Type B pancreatic cell (in vitro differentiated cells): ENCODE results near the gene MAOB. TPM values are rescaled to one million over a fixed set of nuclear protein-coding genes. Genes with fewer than 3 reads are reported as not detected.

ENCODE experiments used
- DNase-seq: peaks from one replicate; pipeline ENCODE4 v3.0.0; 2021; ENCODE audit warnings: mixed read lengths; ENCODE audit not compliant: unreplicated experiment; ENCODE audit errors: extremely low spot score
- H3K27ac Mint-ChIP-seq: 2 replicates; pipeline ENCODE4 v1.8.0; 2021; ENCODE audit warnings: mild to moderate bottlenecking, mixed read lengths
- H3K27me3 Mint-ChIP-seq: 2 replicates; pipeline ENCODE4 v1.8.0; 2021; ENCODE audit warnings: mixed read lengths
- H3K36me3 Mint-ChIP-seq: 2 replicates; pipeline ENCODE4 v1.8.0; 2021; ENCODE audit warnings: mixed read lengths
- H3K4me1 Mint-ChIP-seq: one replicate; pipeline ENCODE4 v1.8.0; 2021; ENCODE audit warnings: mixed read lengths; ENCODE audit not compliant: unreplicated experiment
- H3K4me3 Mint-ChIP-seq: 2 replicates; pipeline ENCODE4 v1.8.0; 2021; ENCODE audit warnings: mild to moderate bottlenecking, mixed read lengths
- H3K9me3 Mint-ChIP-seq: 2 replicates; pipeline ENCODE4 v1.8.0; 2021; ENCODE audit warnings: mixed read lengths
- total RNA-seq: library from RNA; stranded (reverse); gene quantifications from 2 replicates; pipeline ENCODE4 v1.2.1, GENCODE V29; 2021; ENCODE audit warnings: low replicate concordance
- TF ChIP-seq, protein P1 (sequence below): fragments of 200-600 bp; sonication (generic); conservative IDR thresholded peaks from 2 replicates; pipeline ENCODE4 v1.5.0; 2021; ENCODE audit warnings: antibody characterized with exemption, mild to moderate bottlenecking

The MAOB gene
- total RNA-seq, 1 donor from 2014 or later = 20.8 TPM

DNA sequence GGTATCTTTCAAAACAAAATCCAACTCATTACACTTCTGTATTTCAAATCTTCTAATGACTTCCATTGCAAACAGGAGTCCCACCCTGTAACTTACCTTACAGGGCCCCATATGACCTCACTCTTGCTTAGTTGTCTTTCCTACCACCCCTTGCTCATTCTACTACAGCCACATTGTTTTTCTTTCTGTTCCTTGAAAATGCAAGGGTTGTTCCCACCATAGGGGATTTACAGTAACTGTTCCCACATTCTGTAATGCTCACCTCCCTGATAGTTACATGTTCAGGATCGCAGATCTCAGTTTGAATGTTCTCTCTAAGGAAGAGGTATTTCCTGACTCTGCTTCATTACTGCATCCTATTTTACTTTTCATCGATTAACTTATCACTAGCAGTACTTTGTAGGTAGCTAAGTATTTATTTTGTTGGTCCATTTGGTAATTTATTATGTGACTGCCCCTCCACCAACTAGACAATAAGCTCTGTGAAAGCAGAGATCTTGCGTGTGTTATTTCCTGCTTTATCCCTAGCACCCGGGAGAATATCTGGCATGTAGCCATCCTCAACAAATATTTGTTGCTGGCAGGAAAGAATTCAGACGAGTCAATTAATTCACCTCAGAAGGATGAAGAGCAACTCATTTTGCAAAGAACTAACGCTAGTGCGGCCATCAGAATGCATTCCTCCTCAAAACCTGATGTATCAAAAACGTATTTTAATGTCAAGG is 21.4 kb downstream of the MAOB start:
- H3K9me3 Mint-ChIP-seq = no peaks in the 10 kb centered on the region
- H3K4me1 Mint-ChIP-seq = no peaks in the 10 kb centered on the region
- TF ChIP-seq, protein P1, sequence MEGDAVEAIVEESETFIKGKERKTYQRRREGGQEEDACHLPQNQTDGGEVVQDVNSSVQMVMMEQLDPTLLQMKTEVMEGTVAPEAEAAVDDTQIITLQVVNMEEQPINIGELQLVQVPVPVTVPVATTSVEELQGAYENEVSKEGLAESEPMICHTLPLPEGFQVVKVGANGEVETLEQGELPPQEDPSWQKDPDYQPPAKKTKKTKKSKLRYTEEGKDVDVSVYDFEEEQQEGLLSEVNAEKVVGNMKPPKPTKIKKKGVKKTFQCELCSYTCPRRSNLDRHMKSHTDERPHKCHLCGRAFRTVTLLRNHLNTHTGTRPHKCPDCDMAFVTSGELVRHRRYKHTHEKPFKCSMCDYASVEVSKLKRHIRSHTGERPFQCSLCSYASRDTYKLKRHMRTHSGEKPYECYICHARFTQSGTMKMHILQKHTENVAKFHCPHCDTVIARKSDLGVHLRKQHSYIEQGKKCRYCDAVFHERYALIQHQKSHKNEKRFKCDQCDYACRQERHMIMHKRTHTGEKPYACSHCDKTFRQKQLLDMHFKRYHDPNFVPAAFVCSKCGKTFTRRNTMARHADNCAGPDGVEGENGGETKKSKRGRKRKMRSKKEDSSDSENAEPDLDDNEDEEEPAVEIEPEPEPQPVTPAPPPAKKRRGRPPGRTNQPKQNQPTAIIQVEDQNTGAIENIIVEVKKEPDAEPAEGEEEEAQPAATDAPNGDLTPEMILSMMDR = no peak
- no peak overlapping the region for H3K27ac Mint-ChIP-seq
- H3K4me3 Mint-ChIP-seq = no peak overlapping the region
- no peak for DNase-seq
- no peaks in the 10 kb centered on the region for H3K36me3 Mint-ChIP-seq
- H3K27me3 Mint-ChIP-seq = no peaks in the 10 kb centered on the region

DNA sequence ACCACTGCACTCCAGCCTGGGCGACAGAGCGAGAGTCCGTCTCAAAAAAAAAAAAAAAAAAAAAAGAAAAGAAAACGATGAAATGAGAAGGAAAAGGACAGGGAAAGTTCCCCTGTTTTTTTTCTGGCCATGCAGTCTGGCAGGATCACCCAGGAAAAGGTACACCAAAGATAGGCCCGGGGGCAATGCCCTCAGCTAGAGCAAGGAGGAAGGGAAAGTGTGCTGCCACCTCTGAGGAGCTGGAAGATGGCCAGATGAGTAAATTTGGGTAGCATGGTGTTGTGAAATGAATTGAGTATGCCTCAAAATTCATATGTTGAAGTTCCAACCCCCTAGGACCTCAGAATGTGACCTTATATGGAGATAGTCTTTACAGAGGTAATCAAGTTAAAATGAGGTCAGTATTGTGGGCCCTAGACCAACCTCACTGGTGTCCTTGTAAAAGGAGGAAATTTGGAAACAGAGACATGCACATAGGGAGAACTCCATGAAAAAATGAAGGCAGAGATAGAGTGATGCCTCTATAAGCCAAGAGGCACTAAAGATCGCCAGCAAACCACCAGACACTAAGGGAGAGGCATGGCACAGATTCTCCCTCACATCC is 28.9 kb downstream of the MAOB start:
- H3K9me3 Mint-ChIP-seq = no peaks in the 10 kb centered on the region

DNA sequence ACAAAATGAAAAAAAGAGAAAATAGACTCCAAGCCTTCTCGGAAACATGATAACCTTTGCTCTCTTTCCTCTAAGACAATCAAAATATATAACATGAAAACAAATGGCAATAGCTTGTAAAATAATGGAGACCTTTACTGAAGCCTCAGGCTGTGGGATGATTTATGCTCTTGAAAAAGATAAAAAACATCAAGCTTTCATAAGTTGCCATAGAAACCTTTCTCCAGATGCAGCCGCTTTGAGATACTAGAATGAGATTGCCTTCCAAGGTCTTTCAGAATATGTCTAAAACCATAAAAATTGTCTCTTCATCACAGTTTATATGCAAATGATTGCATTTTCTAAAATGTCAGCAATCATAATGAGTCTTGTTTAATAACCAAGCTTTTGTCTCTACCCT is 31.6 kb downstream of the MAOB start:
- H3K27me3 Mint-ChIP-seq = no peaks in the 10 kb centered on the region
- DNase-seq = no peak
- TF ChIP-seq, protein P1 = no peak
- no peak overlapping the region for H3K27ac Mint-ChIP-seq
- H3K9me3 Mint-ChIP-seq = no peaks in the 10 kb centered on the region
- no peak overlapping the region for H3K4me3 Mint-ChIP-seq
- no peaks in the 10 kb centered on the region for H3K36me3 Mint-ChIP-seq
- H3K4me1 Mint-ChIP-seq = peaks cover 4% of the 10 kb centered on the region

More for the DNA sequence above, 28.9 kb downstream of the MAOB start:
- H3K36me3 Mint-ChIP-seq = no peaks in the 10 kb centered on the region
- no peaks in the 10 kb centered on the region for H3K27me3 Mint-ChIP-seq
- no peak overlapping the region for H3K27ac Mint-ChIP-seq
- TF ChIP-seq, protein P1 = no peak
- no peak overlapping the region for H3K4me3 Mint-ChIP-seq
- DNase-seq = no peak
- H3K4me1 Mint-ChIP-seq = peaks cover 4% of the 10 kb centered on the region

DNA sequence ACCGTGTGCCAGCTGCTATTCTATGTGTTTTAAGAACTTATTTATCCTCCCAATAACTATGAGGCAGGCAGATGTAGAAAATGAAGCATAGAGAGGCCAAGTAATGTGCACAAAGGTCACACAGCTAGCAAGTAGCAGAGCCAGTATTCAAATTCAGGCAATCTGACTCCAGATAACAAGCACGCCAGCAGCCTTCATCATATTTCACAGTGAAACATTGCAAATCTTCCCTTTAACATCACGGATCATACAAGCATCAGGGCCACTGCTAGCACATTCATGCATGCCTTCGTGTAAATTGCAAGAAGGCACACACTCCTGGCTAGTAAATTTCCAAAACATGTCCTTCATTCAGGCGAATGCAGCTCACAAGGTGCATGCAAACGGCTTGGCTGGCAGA is 33.1 kb downstream of the MAOB start:
- no peak for DNase-seq
- H3K4me3 Mint-ChIP-seq = no peak overlapping the region
- no peaks in the 10 kb centered on the region for H3K27me3 Mint-ChIP-seq
- no peak overlapping the region for H3K27ac Mint-ChIP-seq
- no peaks in the 10 kb centered on the region for H3K9me3 Mint-ChIP-seq
- peaks cover 4% of the 10 kb centered on the region for H3K4me1 Mint-ChIP-seq
- H3K36me3 Mint-ChIP-seq = no peaks in the 10 kb centered on the region
- TF ChIP-seq, protein P1 = no peak

DNA sequence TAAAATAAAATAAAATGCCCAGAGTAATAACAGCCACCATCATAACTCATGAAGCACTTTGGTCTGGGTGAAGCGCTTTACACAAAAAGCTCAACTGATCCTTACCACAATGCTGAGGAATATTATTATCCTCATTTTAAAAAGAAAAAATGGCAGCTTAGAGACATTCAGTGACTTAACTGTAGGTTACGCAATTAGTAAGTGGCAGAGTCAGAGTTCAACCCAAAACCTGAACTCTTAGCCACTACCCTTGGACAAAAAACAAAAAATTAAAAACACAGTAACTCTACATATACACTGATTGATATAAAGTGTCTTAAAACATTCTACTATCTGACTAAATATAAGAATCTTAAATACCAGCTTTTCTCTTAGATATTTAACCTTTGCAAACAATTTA is 34.9 kb downstream of the MAOB start:
- TF ChIP-seq, protein P1 = no peak
- H3K4me3 Mint-ChIP-seq = no peak overlapping the region
- no peaks in the 10 kb centered on the region for H3K36me3 Mint-ChIP-seq
- no peak for DNase-seq
- no peak overlapping the region for H3K27ac Mint-ChIP-seq
- H3K9me3 Mint-ChIP-seq = no peaks in the 10 kb centered on the region
- H3K4me1 Mint-ChIP-seq = peaks cover 4% of the 10 kb centered on the region
- H3K27me3 Mint-ChIP-seq = no peaks in the 10 kb centered on the region
